ENCODE measurements around the gene ECI2.

DNA sequence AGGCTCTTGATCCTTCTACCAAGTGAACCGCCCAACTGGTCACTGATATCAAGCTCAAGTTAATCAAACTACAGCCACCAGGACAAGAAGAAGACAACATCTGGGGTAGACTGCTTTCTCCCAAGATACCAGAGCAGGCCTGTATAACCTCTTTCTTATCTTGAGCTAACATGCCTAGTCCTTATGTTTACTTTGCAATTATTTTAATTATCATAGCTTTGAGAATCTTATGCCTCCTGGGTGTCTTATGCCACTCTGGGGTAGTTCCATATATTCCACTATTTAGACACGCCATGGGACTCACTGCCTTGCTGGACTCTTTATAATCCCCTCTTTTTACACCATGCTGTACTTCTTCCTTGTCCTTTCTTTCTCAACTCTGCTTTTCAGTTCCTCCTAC, 41.5 kb upstream of the ECI2 start:
- TF ChIP-seq CTCF (IDR thresholded peaks at IDR 0.05) (no peak), POLR2A (IDR thresholded peaks at IDR 0.05) (no peak)

All from heart left ventricle (tissue), 13 donors.